ENCODE measurements around the gene ACTG2. TPM values are rescaled to one million over a fixed set of nuclear protein-coding genes. Genes with fewer than 3 reads are reported as not detected.
"Not testable (repeated sequence)": the region's sequence is repeated elsewhere in the genome, so short reads cannot be mapped to it uniquely, and the experiment has no call there.

The ACTG2 gene
- polyA plus RNA-seq (2014; cell fraction: cytosol; rRNA removed) = not detected in 2 replicates
- not detected in 2 replicates for polyA plus RNA-seq (2014; cell fraction: nucleus; rRNA removed)

- no peak for DNase-seq (ENCODE audit: low spot score)
Observed at GRCh38 chr2:73892631-73893329, at the start of gene ACTG2. Gene ACTG2, plus strand, starts transcription at chr2:73893008. Its CDS starts 8,304 bp downstream, at chr2:73901312.

GRCh38 chr2:73844087-73844486 is 48.7 kb upstream of the ACTG2 start:
- no peak for DNase-seq (ENCODE audit: low spot score)

GRCh38 chr2:73850009-73850408 is 42.8 kb upstream of the ACTG2 start:
- DNase-seq (ENCODE audit: low spot score) = no peak

GRCh38 chr2:73851274-73851673 is 41.5 kb upstream of the ACTG2 start:
- DNase-seq (ENCODE audit: low spot score) = no peak

- DNase-seq (ENCODE audit: low spot score) = no peak
Observed at GRCh38 chr2:73852020-73852419, 40.8 kb upstream of the ACTG2 start.

- DNase-seq (ENCODE audit: low spot score) = no peak
Observed at GRCh38 chr2:73855526-73855925, 37.3 kb upstream of the ACTG2 start.

- no peak for DNase-seq (ENCODE audit: low spot score)
Observed at GRCh38 chr2:73856214-73856613, 36.6 kb upstream of the ACTG2 start.

- no peak for DNase-seq (ENCODE audit: low spot score)
Observed at GRCh38 chr2:73859721-73860586, 32.9 kb upstream of the ACTG2 start.

- DNase-seq (ENCODE audit: low spot score) = no peak
Observed at GRCh38 chr2:73862987-73863386, 29.8 kb upstream of the ACTG2 start.

GRCh38 chr2:73868204-73868978 is 24.4 kb upstream of the ACTG2 start:
- DNase-seq (ENCODE audit: low spot score) = no peak

GRCh38 chr2:73870084-73870483 is 22.7 kb upstream of the ACTG2 start:
- no peak for DNase-seq (ENCODE audit: low spot score)

- DNase-seq (ENCODE audit: low spot score) = no peak
Observed at GRCh38 chr2:73877071-73877802, 15.6 kb upstream of the ACTG2 start.

GRCh38 chr2:73877984-73878383 is 14.8 kb upstream of the ACTG2 start:
- not testable (repeated sequence) for DNase-seq (ENCODE audit: low spot score)

GRCh38 chr2:73885406-73885805 is 7.4 kb upstream of the ACTG2 start:
- no peak for DNase-seq (ENCODE audit: low spot score)

- no peak for DNase-seq (ENCODE audit: low spot score)
Observed at GRCh38 chr2:73886357-73886756, 6.5 kb upstream of the ACTG2 start.

- DNase-seq (ENCODE audit: low spot score) = not testable (repeated sequence)
Observed at GRCh38 chr2:73887596-73888353, 5.0 kb upstream of the ACTG2 start.

- DNase-seq (ENCODE audit: low spot score) = no peak
Observed at GRCh38 chr2:73888388-73888787, 4.4 kb upstream of the ACTG2 start.

- no peak for DNase-seq (ENCODE audit: low spot score)
Observed at GRCh38 chr2:73889206-73889605, 3.6 kb upstream of the ACTG2 start.

GRCh38 chr2:73890301-73891092 is 2.3 kb upstream of the ACTG2 start:
- DNase-seq (ENCODE audit: low spot score) = no peak

All from SK-N-DZ (cell line).